HG02840 (cell line): ENCODE results near the gene SOX5.
A peak's percentile ranks its signal among the peaks of the same experiment; 100 is the strongest.

Experiments used
- ATAC-seq: cut with Tn5 transposase; IDR thresholded peaks from one replicate; pipeline ENCODE4 v1.9.1; 2021; ENCODE audit warnings: mild to moderate bottlenecking, moderate library complexity, moderate number of reproducible peaks; ENCODE audit not compliant: unreplicated experiment, low FRiP score

SOX5 gene

GRCh38 chr12:23631786-23632377 lies 317.6 kb downstream of the SOX5 start:
- ATAC-seq: no peak

- no peak for ATAC-seq
Observed at GRCh38 chr12:23630524-23630923, 318.9 kb downstream of the SOX5 start.

- ATAC-seq: no peak
Observed at GRCh38 chr12:23628806-23629205, 320.7 kb downstream of the SOX5 start.

GRCh38 chr12:23626791-23627190 lies 322.7 kb downstream of the SOX5 start:
- ATAC-seq: no peak

DNA sequence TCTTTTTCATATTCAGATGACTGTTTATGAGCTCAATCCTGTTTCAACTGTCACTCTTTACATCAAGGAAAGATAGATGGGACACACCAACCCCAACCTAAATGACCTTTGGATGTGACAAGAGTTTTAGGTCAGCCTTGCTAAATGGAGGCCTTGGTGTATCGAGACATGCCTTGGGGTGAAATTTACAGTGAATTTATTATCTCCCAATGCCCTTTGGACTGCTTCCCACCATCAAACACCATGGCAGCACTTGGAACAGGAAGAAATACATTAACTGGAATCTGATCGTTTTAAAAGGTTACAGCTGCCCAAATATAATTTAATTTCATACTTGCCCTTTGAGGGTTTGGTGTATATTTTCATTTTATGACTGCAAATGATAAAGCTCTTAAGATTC lies 327.6 kb downstream of the SOX5 start:
- no peak for ATAC-seq

GRCh38 chr12:23618718-23619117 lies 330.8 kb downstream of the SOX5 start:
- ATAC-seq: no peak

- no peak for ATAC-seq
Observed at GRCh38 chr12:23617749-23618148, 331.7 kb downstream of the SOX5 start.

DNA sequence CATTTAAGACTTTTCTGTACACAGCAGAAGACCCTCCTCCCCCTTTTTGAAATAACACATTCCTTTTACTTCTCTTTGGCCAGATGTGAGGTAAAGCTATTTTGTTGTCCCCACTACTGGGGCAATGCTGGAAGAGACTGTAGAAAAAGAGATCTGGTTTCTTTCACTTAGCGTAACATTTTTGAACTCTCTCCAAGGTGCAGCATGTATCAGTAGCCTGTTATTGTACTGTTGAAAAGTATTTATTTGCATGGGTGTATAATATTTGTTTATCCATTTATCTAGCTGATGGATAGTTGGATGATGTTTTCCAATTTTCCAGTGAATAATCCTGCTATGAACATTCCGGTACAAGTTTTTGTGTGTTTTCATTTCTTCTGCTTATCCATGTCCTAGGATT lies 335.2 kb downstream of the SOX5 start:
- no peak for ATAC-seq

DNA sequence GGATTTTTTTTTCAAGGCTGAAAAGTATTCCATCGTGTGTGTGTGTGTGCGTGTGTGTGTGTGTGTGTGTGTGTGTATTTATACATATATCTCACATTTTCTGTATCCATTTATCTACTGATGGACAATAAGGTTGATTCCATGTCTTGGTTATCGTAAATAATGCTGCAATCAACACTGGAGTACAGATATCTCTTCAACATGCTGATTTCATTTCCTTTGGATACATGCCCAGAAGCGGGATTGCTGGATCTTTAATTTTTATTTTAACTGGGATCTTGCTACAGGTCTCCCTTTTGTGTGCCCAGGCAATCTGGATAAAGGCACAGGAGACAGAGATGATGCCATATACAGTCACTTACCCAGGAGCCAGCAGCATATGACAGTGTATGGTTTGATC lies 338.1 kb downstream of the SOX5 start:
- ATAC-seq: no peak

- ATAC-seq: no peak
Observed at GRCh38 chr12:23600919-23601318, 348.6 kb downstream of the SOX5 start.

GRCh38 chr12:23596568-23596967 lies 352.9 kb downstream of the SOX5 start:
- no peak for ATAC-seq

GRCh38 chr12:23587833-23588559 lies 361.5 kb downstream of the SOX5 start:
- no peak for ATAC-seq

GRCh38 chr12:23585782-23586163 lies 363.7 kb downstream of the SOX5 start:
- no peak for ATAC-seq

DNA sequence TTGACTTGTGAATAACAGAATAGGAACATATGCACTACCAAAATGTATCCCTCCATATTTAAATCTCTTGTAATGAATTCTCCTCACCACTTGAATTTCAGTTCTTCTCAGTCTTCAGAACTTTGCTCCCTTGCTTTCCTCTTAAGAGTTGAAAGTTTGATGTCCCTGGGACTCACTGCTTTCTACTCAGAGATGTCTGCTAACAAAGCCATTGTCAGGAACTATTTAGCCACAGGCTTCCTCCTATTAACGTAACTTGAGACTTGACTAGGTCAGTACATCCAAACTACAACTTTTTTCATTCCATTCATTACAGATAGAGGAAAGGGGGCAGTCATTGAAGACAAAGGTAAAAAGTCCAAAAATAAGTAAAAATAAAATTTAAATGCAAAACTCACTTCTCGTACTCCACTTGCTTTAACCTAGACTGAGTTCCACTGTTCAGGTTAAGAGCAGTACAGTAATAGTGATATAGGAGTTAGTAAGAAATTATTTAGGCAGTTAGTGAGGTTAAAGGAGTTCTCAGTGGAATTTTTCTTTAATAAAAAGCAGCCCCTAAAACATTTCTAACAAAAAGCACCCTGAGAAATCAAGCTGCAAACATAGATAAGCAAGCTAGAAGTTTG lies 364.2 kb downstream of the SOX5 start:
- no peak for ATAC-seq

DNA sequence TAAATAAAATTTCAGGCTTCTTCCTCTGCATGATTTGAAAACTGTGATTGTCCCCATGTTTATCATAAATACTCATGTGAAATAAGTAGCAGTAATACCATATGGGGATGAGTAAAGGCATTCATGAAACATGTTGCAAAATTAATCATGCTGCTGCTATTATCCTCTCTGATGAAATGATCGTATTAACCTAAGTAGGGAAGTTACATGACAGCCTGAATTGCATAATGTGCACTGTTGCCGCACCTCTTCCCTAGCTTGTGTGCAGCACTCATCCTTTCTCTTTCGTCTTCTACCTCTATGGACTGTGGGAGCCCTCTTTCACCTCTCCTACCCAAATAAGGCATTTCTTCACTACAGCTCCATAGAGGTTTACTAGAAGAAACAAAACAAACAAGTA lies 367.6 kb downstream of the SOX5 start:
- ATAC-seq: no peak

DNA sequence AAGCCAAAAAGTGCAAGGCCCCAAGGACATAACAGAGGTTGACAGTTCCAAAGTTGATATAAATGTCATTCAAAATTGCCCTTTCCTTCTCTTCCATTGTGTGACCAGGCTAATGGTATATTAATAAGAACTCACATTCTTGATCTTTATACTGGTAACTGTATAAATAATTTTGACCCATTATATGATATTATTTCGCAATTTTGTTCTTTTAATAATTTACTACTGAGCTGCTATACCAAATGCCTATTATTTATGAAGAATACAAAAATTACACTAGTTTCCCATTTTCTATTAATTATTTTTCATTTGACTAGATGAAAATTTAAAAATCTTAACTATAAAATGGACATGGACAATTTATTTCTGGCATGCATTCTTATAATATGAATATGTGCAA lies 370.2 kb downstream of the SOX5 start:
- no peak for ATAC-seq

GRCh38 chr12:23576372-23576771 lies 373.1 kb downstream of the SOX5 start:
- peak; percentile 79 for ATAC-seq

DNA sequence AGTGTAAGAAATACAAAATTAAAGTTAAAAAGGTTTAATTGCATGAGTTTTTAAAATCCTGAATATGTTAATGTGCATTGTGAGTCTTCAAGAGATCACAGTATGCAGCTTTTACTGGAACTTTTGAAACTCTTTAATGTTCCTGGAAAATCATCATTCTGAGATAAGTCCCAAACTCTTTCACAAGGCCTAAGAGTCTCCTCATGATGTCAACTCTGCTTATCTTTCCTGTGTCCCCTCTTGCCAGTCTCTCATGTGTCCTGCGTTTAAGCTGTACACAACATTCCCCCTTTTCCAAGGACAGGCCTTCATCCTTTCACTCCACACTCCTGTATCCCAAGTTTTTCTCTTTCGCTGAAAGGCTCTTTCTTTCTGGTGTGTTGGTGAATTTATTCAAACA lies 380.1 kb downstream of the SOX5 start:
- no peak for ATAC-seq

GRCh38 chr12:23566133-23566532 lies 383.3 kb downstream of the SOX5 start:
- no peak for ATAC-seq

DNA sequence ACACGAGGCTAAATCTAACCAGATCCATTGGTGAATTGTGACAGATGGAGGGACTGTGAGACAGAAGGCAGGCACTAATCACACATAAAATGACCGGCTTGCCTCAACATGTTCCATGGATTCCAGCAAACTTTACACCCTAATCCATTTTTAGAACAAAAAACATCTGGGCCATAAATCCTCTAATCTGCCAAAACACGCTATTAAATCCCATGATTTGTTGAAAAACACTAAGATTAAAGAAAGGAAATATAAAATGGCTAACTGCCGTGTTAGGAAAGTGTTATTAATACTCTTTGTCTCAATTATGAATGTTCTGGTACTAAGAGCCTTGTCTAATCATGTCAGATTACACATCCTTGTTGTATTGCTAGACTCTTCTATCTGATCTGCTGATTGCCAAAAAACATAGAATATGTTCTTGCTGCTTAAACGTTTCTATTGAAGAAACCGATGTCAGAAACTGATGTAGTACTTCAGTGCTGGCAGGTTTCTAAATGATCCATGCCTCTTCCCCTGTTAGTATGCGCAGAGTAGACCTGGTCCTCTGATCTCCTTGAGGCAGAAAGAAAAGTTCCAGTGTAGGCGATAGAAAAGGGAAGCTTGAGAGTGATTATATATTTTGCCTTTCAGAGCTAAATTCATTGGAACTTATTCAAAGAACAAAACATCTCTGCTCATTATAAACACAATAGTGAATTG lies 384.9 kb downstream of the SOX5 start:
- ATAC-seq: no peak
